Lung (tissue), 12 donors: Measurements from ENCODE around the gene PRKAR1A. TPM values are rescaled to one million over a fixed set of nuclear protein-coding genes. Genes with fewer than 3 reads are reported as not detected.

Experiments used
- ATAC-seq: fragments of 200-7000 bp; cut with Tn5 transposase; one replicate; pipeline ENCODE4 v1.9.1; 2020; ENCODE audit warnings: moderate number of reproducible peaks; ENCODE audit not compliant: insufficient read depth, low FRiP score
- DNase-seq, 3 donors: peaks; one replicate each; pipeline ENCODE4 v3.0.0-alpha.2; 2013 to 2017
- H3K27ac ChIP-seq, 2 donors: one replicate each; pipeline ENCODE4 v1.5.1; 2013; ENCODE audit warnings: mild to moderate bottlenecking in 2 of 2, moderate library complexity in 2 of 2, control low read depth in 1 of 2, inconsistent platforms in 1 of 2, low read depth in 1 of 2, low read length in 1 of 2
- H3K27me3 ChIP-seq, 3 donors: one replicate each; pipeline ENCODE4 v1.5.1; 2013; ENCODE audit warnings: low read length in 2 of 3; ENCODE audit not compliant: control insufficient read depth in 3 of 3, insufficient read depth in 3 of 3
- H3K36me3 ChIP-seq, 4 donors: one replicate each; pipeline ENCODE4 v1.5.1; 2013; ENCODE audit warnings: low read length in 4 of 4, mild to moderate bottlenecking in 1 of 4, moderate library complexity in 1 of 4; ENCODE audit not compliant: control insufficient read depth in 4 of 4, insufficient read depth in 4 of 4
- H3K4me1 ChIP-seq, 5 donors: one replicate each; pipeline ENCODE4 v1.5.1; 2013; ENCODE audit warnings: low read length in 5 of 5, mild to moderate bottlenecking in 2 of 5, moderate library complexity in 1 of 5; ENCODE audit not compliant: control insufficient read depth in 5 of 5, insufficient read depth in 5 of 5
- H3K4me3 ChIP-seq: one replicate; pipeline ENCODE4 v1.5.1; 2013; ENCODE audit warnings: mild to moderate bottlenecking, control low read depth, moderate library complexity
- H3K9ac ChIP-seq, 2 donors: one replicate each; pipeline ENCODE4 v1.5.1; 2013; ENCODE audit warnings: low read length in 2 of 2, control low read depth in 1 of 2; ENCODE audit not compliant: insufficient read depth in 1 of 2
- H3K9me3 ChIP-seq, 4 donors: one replicate each; pipeline ENCODE4 v1.5.1; 2013; ENCODE audit warnings: low read length in 3 of 4, mild to moderate bottlenecking in 1 of 4, moderate library complexity in 1 of 4; ENCODE audit not compliant: control insufficient read depth in 4 of 4, insufficient read depth in 3 of 4
- WGBS, 2 donors: extraction: QIAGEN DNeasy Blood & Tissue Kit; methylation state at CpG; one replicate each; pipeline ENCODE4 v1.1.7; 2013; 5-methylcytosine and 5-hydroxymethylcytosine counted together
- polyA plus RNA-seq, 2 donors: library from polyadenylated mRNA; stranded (reverse); fragments of 200-250 nt; gene quantifications; one replicate each; pipeline ENCODE4 v1.2.1, GENCODE V29; 2013
- total RNA-seq, 2 donors: library from RNA; depleted of rRNA in 1 of 2; stranded (reverse); fragments of >200 nt in 1 of 2; gene quantifications; one replicate each; pipeline ENCODE4 v1.2.1, GENCODE V29; 2014 to 2021
- TF ChIP-seq, protein P1 (sequence below): IDR thresholded peaks from 2 replicates; pipeline ENCODE4 v1.5.1; 2012; ENCODE audit warnings: mild to moderate bottlenecking; ENCODE audit errors: control extremely low read depth, extremely low read depth
- donor health status: control.
- donor health status: control.
- donor health status: Bipolar disorder and iron deficiency.
- donor health status: healthy.
- donor health status: DM: yes; HTN: yes; CAD: no.

Gene PRKAR1A
- total and polyA plus RNA-seq, 4 donors, result 74.0 to 422 (median 265) TPM

GRCh38 chr17:68468788-68469187 lies 43.4 kb upstream of the PRKAR1A start:
- DNase-seq (no peak), ATAC-seq (no peak)
- Histone ChIP-seq H3K27ac (peak overlapping the region in 1 of 2 donors; percentile 90), H3K36me3 (no peaks in the 10 kb centered on the region), H3K27me3 (no peaks in the 10 kb centered on the region), H3K9me3 (no peaks in the 10 kb centered on the region), H3K4me3 (no peak overlapping the region), H3K4me1 (peaks cover 0 to 8% (median 0%) of the 10 kb centered on the region in 5 donors), H3K9ac (no peak overlapping the region)
- TF ChIP-seq, protein P1, sequence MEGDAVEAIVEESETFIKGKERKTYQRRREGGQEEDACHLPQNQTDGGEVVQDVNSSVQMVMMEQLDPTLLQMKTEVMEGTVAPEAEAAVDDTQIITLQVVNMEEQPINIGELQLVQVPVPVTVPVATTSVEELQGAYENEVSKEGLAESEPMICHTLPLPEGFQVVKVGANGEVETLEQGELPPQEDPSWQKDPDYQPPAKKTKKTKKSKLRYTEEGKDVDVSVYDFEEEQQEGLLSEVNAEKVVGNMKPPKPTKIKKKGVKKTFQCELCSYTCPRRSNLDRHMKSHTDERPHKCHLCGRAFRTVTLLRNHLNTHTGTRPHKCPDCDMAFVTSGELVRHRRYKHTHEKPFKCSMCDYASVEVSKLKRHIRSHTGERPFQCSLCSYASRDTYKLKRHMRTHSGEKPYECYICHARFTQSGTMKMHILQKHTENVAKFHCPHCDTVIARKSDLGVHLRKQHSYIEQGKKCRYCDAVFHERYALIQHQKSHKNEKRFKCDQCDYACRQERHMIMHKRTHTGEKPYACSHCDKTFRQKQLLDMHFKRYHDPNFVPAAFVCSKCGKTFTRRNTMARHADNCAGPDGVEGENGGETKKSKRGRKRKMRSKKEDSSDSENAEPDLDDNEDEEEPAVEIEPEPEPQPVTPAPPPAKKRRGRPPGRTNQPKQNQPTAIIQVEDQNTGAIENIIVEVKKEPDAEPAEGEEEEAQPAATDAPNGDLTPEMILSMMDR, result no peak
- WGBS, 2 donors, result 88 to 91% methylated on average over 1 of the region's 1 CpG

DNA sequence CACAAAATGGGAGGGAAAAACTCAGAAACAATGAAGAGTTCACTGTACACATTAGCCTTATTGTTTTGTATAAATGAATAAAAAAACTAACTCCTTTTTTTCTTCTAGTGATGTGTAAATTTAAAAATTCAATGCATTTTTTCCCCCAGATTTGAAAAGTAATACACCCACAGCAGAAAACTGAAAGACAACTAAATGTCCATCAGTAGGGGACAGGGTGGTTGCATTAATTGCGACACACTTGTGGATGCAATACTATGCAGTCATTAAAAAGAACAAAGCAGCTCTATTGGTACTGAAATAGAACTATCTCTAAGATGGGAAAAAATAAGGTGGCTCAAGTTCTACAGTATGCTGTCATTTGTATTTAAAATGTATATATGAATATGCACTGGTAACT lies 41.3 kb upstream of the PRKAR1A start:
- no peak for DNase-seq
- H3K27me3 ChIP-seq, result no peaks in the 10 kb centered on the region
- no peaks in the 10 kb centered on the region for H3K36me3 ChIP-seq
- no peaks in the 10 kb centered on the region for H3K9me3 ChIP-seq
- ATAC-seq, result no peak
- TF ChIP-seq, protein P1, result no peak
- peaks cover 0 to 8% (median 4%) of the 10 kb centered on the region in 5 donors for H3K4me1 ChIP-seq
- no peak overlapping the region for H3K9ac ChIP-seq
- H3K4me3 ChIP-seq, result no peak overlapping the region
- peak overlapping the region in 1 of 2 donors; percentile 69 for H3K27ac ChIP-seq
- 96 to 97% methylated on average over 1 of the region's 1 CpG for WGBS, 2 donors

DNA sequence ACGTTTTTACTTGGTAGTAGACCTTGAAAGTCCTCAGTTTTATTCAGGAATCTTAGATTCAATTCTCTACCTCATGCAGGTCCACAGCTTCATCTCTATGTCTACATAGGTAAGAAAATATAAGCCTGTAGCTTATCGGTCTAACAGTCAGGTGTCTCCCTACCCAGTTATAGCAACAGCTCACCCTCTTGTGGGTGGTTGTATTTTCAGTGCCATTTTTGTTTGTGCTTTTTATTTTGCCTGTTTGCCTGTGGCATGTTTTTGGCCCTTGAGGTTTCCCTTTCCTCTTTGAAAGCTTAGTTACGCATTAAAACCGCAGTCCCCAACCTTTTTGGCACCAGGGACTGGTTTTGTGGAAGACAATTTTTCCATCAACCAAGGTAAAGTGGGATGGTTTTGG lies 31.3 kb upstream of the PRKAR1A start:
- H3K9ac ChIP-seq, result no peak overlapping the region
- H3K4me1 ChIP-seq, result no peaks in the 10 kb centered on the region
- TF ChIP-seq, protein P1, result no peak
- no peaks in the 10 kb centered on the region for H3K36me3 ChIP-seq
- no peak overlapping the region for H3K4me3 ChIP-seq
- H3K27me3 ChIP-seq, result peaks cover 0 to 5% (median 5%) of the 10 kb centered on the region in 3 donors
- no peaks in the 10 kb centered on the region for H3K9me3 ChIP-seq
- DNase-seq, result no peak
- WGBS, 2 donors, result 78 to 83% methylated on average over 4 of the region's 4 CpGs
- ATAC-seq, result no peak
- H3K27ac ChIP-seq, result no peak overlapping the region

DNA sequence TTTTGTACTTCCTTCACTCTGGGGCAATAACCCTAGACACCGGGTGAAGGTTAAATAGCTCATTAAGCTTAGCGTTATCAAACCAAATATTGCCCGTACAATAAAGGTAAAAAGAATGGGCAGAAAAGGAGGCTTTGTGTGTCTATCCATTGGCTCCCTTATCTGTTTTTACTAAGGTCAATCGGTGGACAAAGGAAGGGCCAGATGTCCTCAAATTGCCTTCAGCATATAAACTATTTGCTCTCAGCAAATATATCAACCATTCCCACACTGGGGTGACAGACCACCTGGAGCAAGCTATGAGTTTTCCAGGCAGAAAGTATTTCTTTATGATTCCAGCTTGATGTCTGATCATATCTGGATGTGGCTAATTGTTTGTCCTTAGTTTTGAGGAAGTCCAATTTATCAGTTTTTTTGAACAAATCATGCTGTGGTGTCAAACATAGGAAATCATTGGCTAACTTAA lies 29.6 kb upstream of the PRKAR1A start:
- TF ChIP-seq, protein P1, result no peak
- DNase-seq (no peak), ATAC-seq (no peak)
- WGBS, 2 donors, result 62 to 77% methylated on average over 4 of the region's 4 CpGs
- Histone ChIP-seq H3K9me3 (no peaks in the 10 kb centered on the region), H3K27me3 (peaks cover 0 to 5% (median 5%) of the 10 kb centered on the region in 3 donors), H3K27ac (no peak overlapping the region), H3K4me3 (no peak overlapping the region), H3K4me1 (no peaks in the 10 kb centered on the region), H3K36me3 (no peaks in the 10 kb centered on the region), H3K9ac (no peak overlapping the region)
